ENCODE measurements around the gene IQSEC1.

IQSEC1 gene

DNA sequence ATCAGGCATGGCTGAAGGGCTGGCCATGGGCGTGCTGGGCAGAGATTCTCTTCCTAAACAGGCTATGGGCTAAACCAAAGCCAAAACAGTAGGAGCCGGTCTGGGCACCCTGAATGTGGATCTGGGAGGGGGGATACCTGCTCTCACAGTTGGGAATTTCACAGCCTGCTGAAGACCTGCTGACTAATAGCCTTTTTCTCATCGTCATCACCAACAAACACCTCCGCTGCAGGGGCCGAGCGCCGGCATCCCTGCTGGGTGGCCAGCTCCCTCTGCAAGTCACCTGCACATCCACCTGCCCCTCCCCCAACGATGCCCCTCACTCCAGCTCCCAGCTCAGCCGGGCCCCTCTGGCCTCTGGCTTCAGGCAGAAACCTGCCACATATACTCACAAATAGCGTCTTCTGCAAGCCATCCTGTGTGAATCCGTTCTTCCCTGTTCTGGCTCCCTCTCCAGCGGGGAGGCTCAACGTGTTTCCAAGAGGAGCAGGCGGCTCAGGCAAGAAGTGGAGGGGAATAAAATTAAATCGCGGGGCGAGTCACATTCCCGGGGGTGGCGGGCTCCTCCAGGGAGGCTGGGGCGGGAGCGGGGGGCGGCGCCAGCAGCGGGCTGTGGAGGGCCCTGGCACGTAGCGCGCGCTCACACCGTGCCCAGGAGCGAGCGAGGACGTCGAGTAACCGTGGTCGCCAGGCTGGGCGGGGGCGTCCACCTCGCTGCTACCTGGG is 466 bp downstream of the IQSEC1 start:
- no peak for TF ChIP-seq CTCF (conservative IDR thresholded peaks at IDR 0.05; ENCODE audit: low read length)
- no peak overlapping the region for H3K4me3 ChIP-seq (ENCODE audit: low read length)
- no peak for DNase-seq (ENCODE audit: low read depth)

DNA sequence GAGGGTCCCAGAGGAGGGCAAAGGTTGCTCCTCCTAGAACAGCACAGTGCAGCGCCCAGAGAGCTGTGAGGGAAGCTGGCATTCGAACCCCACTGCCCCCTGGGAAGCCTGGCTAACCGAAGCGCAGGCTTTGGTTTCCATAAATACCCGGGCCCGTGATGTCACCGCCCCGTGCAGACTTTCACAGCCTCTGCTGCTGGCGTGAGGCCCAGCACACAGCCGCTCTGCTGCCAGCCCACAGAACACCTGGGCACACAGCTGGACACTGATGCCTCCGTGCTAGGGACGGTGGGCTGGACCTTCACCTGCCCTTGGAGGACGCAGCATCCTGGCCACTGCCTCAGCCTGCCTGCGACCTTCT is 1.0 kb downstream of the IQSEC1 start:
- TF ChIP-seq CTCF (conservative IDR thresholded peaks at IDR 0.05; ENCODE audit: low read length) = no peak
- no peak overlapping the region for H3K4me3 ChIP-seq (ENCODE audit: low read length)
- DNase-seq (ENCODE audit: low read depth) = no peak

DNA sequence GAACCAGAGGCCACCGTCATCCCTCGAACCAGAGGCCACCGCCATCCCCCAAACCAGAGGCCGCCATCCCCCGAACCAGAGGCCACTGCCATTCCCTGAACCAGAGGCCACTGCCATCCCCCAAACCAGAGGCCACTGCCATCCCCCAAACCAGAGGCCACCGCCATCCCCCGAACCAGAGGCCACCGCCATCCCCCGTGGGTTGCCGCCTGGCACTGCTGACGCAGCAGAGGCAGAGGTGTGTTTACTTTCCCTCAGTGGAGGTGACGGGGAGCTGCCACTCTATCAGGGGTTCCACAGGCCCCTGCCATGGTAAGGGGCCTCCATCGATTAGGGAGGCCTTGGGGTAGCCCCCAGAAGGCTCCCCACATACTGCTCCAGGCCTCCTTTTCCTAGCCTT is 1.5 kb downstream of the IQSEC1 start:
- TF ChIP-seq CTCF (conservative IDR thresholded peaks at IDR 0.05; ENCODE audit: low read length) = no peak
- H3K4me3 ChIP-seq (ENCODE audit: low read length) = no peak overlapping the region
- DNase-seq (ENCODE audit: low read depth) = no peak

GRCh38 chr3:13070391-13071070 is 2.7 kb downstream of the IQSEC1 start:
- TF ChIP-seq CTCF (conservative IDR thresholded peaks at IDR 0.05; ENCODE audit: low read length) = no peak
- DNase-seq (ENCODE audit: low read depth) = no peak
- H3K4me3 ChIP-seq (ENCODE audit: low read length) = no peak overlapping the region

GRCh38 chr3:13069495-13069894 is 3.7 kb downstream of the IQSEC1 start:
- no peak overlapping the region for H3K4me3 ChIP-seq (ENCODE audit: low read length)
- DNase-seq (ENCODE audit: low read depth) = no peak
- TF ChIP-seq CTCF (conservative IDR thresholded peaks at IDR 0.05; ENCODE audit: low read length) = no peak

GRCh38 chr3:13068269-13069010 is 4.8 kb downstream of the IQSEC1 start:
- no peak overlapping the region for H3K4me3 ChIP-seq (ENCODE audit: low read length)
- no peak for DNase-seq (ENCODE audit: low read depth)

More at GRCh38 chr3:13068269-13069010, 4.8 kb downstream of the IQSEC1 start:
- TF ChIP-seq CTCF (conservative IDR thresholded peaks at IDR 0.05; ENCODE audit: low read length) = no peak

Data from AG10803 (cell line).